Neural progenitor cell (in vitro differentiated cells): ENCODE data around the gene LSM10.

Experiments used
- CTCF ChIP-seq: fragments of 200-600 bp; sonication (generic); IDR thresholded peaks from 2 replicates; pipeline ENCODE4 v1.5.1; 2017; ENCODE audit warnings: antibody characterized with exemption, mild to moderate bottlenecking
- EZH2 ChIP-seq: fragments of 200-600 bp; sonication (generic); IDR thresholded peaks from 2 replicates; pipeline ENCODE4 v1.6.1; 2017; ENCODE audit warnings: antibody characterized with exemption, mild to moderate bottlenecking, moderate library complexity
- EZH2phosphoT487 ChIP-seq: fragments of 200-600 bp; sonication (generic); IDR thresholded peaks from 2 replicates; pipeline ENCODE4 v1.6.1; 2017; ENCODE audit warnings: antibody characterized with exemption

DNA sequence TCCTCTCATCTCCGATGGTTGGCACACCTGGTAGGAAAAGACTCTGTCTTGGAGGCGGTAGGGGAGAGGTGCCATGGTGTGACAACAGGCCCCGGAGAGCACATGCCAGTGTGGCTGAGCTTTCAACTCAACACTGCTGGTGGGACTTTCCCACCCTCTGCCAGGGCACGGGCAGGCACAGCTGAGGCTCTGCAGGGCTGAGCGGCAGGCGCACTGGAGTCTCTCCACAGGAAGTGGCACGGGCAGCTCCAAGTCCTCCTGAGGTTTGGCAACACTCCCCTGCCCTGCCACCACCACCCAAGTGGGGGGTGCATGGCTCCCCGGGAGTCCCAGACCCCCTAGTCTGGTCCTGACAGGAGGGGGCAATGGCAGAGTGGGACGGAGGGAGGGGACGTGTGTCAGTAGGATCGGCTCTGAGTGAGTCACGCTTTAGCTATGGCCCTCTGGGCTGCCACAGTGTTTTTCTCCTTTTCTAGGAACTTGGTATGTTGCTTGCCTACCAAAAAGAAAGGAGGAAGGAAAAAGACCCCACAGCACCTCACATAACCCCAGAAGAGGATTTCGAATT is 47.0 kb downstream of the LSM10 start:
- TF ChIP-seq CTCF (no peak), EZH2phosphoT487 (no peak), EZH2 (no peak)
